ENCODE measurements around the gene INPP5A.

DNA sequence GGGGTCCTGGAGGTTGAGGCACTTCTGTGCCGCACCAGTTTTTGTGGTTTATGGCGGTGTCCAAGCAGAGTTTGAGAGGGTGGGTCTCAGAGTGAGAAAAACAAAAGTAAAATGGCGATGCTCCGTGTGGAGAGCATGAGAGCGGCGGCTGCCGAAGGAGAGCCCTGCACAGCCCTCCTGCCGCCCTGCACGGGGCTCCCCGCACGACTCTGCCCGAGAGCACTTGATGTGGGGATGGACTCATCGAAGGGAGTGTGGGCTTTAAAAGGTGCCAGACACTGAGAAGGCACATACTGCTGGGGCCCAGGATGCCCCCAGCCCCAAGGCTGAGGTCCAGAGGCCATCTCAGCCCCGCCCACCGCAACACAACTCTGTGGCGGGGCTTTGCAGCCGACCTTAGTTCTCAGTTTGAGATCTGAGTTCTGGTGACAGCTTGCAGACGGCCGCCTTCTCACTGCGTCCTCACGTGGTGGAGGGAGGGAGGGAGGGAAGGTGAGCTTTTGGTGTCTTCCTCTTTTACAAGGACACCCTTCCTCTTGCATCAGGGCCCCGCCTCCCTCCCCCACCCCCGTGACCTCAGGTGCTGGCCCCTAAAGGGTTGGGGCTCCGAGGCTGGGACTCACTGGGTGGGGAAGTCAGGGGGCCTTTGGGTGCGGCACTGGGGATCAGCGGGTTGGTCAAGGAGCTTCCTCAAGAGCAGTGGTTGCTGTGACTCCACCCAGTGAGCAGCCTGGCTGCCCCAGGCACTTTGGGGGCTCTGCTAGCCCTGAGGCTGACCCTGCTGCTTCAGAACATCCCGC lies 179.3 kb downstream of the INPP5A start:
- TF ChIP-seq POLR2A (IDR thresholded peaks at IDR 0.05; ENCODE audit: low read depth, low read length), result no peak
- no peak for TF ChIP-seq POLR2AphosphoS5 (IDR thresholded peaks at IDR 0.05; ENCODE audit: low read depth, low read length)
